DND-41 (cell line): ENCODE data around the gene ZNF354C.

Experiments
- EZH2 ChIP-seq: IDR thresholded peaks from 3 replicates; pipeline ENCODE4 v1.6.1; 2012; ENCODE audit warnings: borderline replicate concordance, low read depth, mild to moderate bottlenecking, moderate library complexity, low read length, inconsistent platforms; ENCODE audit not compliant: severe bottlenecking
- TF ChIP-seq, protein P1 (sequence below): IDR thresholded peaks from 2 replicates; pipeline ENCODE4 v1.5.1; 2012; ENCODE audit warnings: borderline replicate concordance, low read length, moderate library complexity, mild to moderate bottlenecking; ENCODE audit not compliant: poor library complexity, severe bottlenecking; ENCODE audit errors: extremely low read depth

DNA sequence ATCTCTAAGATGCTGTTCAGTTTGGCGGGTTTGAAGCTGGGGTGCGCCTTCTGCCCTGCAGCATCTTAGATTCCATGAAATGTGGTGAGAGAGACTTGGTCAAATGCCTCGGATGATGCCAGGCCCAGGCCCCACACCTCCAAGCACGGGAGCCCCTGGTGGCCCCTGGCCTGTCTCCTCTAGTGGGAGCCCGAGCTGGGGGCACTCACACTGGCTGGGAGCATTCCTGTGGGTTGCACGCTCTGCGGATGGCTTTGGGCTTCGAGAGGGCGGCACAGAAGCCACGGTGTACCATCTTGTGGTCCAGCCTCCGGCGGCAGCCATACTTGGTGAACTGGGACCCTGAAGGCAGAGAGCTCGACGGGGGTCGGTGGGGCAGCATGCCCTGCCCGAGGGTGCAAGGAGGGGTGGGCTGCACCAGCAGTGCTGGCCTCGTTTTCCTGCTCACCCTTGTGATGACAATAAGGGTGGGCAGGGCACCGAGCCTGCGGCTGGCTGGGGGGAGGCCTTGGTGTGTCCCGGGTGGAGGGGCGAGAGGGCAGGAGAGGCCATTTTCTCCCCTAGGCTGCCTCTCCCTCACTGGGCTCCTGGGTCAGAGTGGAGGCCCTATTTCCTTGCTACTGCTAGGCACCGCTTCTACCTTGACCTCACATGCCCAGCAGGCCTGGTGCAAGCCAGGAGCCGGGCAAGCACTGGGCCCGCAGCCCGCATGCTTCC is 65.8 kb downstream of the ZNF354C start:
- TF ChIP-seq, protein P1, sequence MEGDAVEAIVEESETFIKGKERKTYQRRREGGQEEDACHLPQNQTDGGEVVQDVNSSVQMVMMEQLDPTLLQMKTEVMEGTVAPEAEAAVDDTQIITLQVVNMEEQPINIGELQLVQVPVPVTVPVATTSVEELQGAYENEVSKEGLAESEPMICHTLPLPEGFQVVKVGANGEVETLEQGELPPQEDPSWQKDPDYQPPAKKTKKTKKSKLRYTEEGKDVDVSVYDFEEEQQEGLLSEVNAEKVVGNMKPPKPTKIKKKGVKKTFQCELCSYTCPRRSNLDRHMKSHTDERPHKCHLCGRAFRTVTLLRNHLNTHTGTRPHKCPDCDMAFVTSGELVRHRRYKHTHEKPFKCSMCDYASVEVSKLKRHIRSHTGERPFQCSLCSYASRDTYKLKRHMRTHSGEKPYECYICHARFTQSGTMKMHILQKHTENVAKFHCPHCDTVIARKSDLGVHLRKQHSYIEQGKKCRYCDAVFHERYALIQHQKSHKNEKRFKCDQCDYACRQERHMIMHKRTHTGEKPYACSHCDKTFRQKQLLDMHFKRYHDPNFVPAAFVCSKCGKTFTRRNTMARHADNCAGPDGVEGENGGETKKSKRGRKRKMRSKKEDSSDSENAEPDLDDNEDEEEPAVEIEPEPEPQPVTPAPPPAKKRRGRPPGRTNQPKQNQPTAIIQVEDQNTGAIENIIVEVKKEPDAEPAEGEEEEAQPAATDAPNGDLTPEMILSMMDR = no peak
- TF ChIP-seq EZH2 = no peak
